Measurements from ENCODE around the gene PPP2R5C.

The PPP2R5C gene

GRCh38 chr14:101894365-101895081 is 133.0 kb downstream of the PPP2R5C start:
- DNase-seq (ENCODE audit: extremely low read depth, insufficient read length), result no peak
- Histone ChIP-seq H3K36me3 (ENCODE audit: control insufficient read depth, insufficient read depth, low read length) (peaks cover 10% of the 10 kb centered on the region), H3K27me3 (replicated peaks; ENCODE audit: control insufficient read depth, insufficient read depth, low read length) (no peaks in the 10 kb centered on the region)

GRCh38 chr14:101895256-101895655 is 133.7 kb downstream of the PPP2R5C start:
- H3K36me3 ChIP-seq (ENCODE audit: control insufficient read depth, insufficient read depth, low read length), result peaks cover 13% of the 10 kb centered on the region
- no peak for TF ChIP-seq CTCF (IDR thresholded peaks at IDR 0.05; ENCODE audit: insufficient read depth, low read length, poor library complexity, severe bottlenecking)
- DNase-seq (ENCODE audit: extremely low read depth, insufficient read length), result no peak
- H3K4me3 ChIP-seq (replicated peaks; ENCODE audit: low read depth, low read length), result no peak overlapping the region
- H3K27me3 ChIP-seq (replicated peaks; ENCODE audit: control insufficient read depth, insufficient read depth, low read length), result no peaks in the 10 kb centered on the region

More at GRCh38 chr14:101894365-101895081, 133.0 kb downstream of the PPP2R5C start:
- H3K4me3 ChIP-seq (replicated peaks; ENCODE audit: low read depth, low read length), result no peak overlapping the region
- TF ChIP-seq CTCF (IDR thresholded peaks at IDR 0.05; ENCODE audit: insufficient read depth, low read length, poor library complexity, severe bottlenecking), result no peak

GRCh38 chr14:101897326-101897725 is 135.8 kb downstream of the PPP2R5C start:
- no peak overlapping the region for H3K4me3 ChIP-seq (replicated peaks; ENCODE audit: low read depth, low read length)
- TF ChIP-seq CTCF (IDR thresholded peaks at IDR 0.05; ENCODE audit: insufficient read depth, low read length, poor library complexity, severe bottlenecking), result no peak

GRCh38 chr14:101898416-101898815 is 136.9 kb downstream of the PPP2R5C start:
- no peak for DNase-seq (ENCODE audit: extremely low read depth, insufficient read length)
- H3K4me3 ChIP-seq (replicated peaks; ENCODE audit: low read depth, low read length), result no peak overlapping the region
- TF ChIP-seq CTCF (IDR thresholded peaks at IDR 0.05; ENCODE audit: insufficient read depth, low read length, poor library complexity, severe bottlenecking), result no peak
- H3K36me3 ChIP-seq (ENCODE audit: control insufficient read depth, insufficient read depth, low read length), result peaks cover 24% of the 10 kb centered on the region
- H3K27me3 ChIP-seq (replicated peaks; ENCODE audit: control insufficient read depth, insufficient read depth, low read length), result no peaks in the 10 kb centered on the region

More at GRCh38 chr14:101897326-101897725, 135.8 kb downstream of the PPP2R5C start:
- Histone ChIP-seq H3K27me3 (replicated peaks; ENCODE audit: control insufficient read depth, insufficient read depth, low read length) (no peaks in the 10 kb centered on the region), H3K36me3 (ENCODE audit: control insufficient read depth, insufficient read depth, low read length) (peaks cover 15% of the 10 kb centered on the region)
- DNase-seq (ENCODE audit: extremely low read depth, insufficient read length), result no peak

- TF ChIP-seq CTCF (IDR thresholded peaks at IDR 0.05; ENCODE audit: insufficient read depth, low read length, poor library complexity, severe bottlenecking), result no peak
- Histone ChIP-seq H3K4me3 (replicated peaks; ENCODE audit: low read depth, low read length) (no peak overlapping the region), H3K27me3 (replicated peaks; ENCODE audit: control insufficient read depth, insufficient read depth, low read length) (no peaks in the 10 kb centered on the region), H3K36me3 (ENCODE audit: control insufficient read depth, insufficient read depth, low read length) (peaks cover 24% of the 10 kb centered on the region)
- DNase-seq (ENCODE audit: extremely low read depth, insufficient read length), result no peak
These were observed 137.8 kb downstream of the PPP2R5C start for GRCh38 chr14:101899263-101899662.
